HG03097 (cell line): Measurements from ENCODE around the gene TRIO.

Source experiments
- ATAC-seq: cut with Tn5 transposase; IDR thresholded peaks from one replicate; pipeline ENCODE4 v1.9.1; 2021; ENCODE audit not compliant: unreplicated experiment, low FRiP score

Gene TRIO

DNA sequence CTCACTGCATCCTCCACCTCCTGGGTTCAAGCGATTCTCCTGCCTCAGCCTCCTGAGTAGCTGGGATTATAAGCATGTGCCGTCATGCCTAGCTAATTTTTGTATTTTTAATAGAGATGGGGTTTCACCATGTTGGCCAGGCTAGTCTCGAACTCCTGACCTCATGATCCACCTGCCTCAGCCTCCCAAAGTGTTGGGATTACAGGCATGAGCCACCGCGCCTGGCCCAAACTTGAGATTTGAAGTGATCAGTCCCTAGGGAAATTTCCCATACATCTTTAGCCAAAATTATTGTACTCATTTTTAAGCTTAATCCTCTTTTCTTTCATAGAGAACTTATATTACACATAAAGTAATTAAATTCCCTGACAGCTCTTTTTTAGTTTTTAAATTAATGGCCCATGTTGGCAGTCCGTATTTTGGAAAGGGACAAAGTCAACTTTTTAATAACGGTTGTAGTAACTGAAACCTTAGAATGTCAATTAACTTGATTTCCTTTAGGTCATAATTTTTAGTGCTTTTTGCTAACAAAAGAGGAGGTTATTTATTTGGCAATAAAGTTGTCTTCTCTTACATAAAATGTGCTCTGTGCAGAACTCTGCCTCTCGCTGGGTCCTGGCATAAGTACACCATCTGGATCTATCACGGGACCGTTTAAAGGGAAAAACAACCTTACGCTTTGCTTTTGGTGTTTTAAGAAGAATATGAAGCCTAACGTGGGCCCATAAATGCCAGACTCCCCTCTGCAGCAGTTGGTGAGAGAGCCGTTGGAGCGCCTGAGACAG lies 296.1 kb downstream of the TRIO start:
- ATAC-seq = no peak

DNA sequence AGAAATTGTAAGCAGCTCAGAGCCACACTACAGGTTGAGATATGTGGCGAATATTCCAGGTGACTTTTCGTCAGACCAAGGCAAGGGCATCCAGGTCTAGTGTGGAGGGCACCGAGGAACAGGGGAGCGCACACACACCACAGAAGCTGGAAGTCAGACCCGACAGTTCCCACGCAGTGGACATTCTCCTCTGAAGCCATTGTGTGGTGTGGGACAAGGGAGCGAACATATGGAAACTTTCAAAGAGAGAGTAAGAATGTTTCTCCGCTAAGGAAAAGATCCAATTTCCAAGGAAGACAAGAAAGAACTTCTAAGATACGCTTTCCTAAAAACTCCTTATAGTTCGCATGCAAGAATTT lies 297.1 kb downstream of the TRIO start:
- no peak for ATAC-seq

DNA sequence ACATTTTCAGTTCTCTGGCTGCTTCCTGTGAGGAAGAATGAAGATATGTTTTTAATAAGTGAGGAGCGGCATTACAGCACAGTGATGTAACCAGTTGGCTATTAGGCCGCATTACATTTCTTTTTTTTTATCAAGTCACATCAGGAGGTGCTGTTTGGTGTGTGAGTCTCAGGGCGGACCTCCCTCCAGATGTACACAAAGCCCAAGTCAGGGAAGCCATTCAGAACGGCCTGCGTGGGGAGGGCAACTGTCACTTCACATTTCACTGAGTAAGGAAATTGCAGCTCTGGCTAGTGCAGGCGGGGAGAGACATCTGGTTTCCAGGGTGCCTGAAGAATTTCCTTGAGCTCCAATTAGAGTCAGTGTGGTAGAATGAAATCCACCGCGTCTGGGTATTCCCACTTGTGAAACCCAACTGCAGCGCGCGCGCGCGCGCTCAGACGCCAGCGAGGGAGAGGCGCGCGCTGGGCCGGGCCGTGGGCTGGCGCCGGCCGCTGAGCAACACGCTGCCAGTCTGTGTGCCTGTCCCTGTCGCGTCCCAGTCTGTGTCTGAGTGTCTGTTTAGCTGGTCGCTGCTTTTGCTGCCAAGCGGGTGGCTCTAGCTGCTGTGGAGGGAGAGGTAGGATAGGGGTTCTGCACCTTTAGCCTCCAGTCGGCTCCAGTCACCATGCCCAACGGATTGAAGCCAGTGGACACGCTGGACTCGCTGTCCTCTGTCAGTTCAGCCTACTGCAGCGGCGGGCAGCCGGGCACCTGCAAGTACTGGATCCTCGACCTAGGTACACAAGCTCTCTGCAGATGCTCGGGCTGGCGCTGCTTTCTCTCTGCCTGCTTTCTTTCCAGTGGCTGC lies 297.7 kb downstream of the TRIO start:
- ATAC-seq = no peak

DNA sequence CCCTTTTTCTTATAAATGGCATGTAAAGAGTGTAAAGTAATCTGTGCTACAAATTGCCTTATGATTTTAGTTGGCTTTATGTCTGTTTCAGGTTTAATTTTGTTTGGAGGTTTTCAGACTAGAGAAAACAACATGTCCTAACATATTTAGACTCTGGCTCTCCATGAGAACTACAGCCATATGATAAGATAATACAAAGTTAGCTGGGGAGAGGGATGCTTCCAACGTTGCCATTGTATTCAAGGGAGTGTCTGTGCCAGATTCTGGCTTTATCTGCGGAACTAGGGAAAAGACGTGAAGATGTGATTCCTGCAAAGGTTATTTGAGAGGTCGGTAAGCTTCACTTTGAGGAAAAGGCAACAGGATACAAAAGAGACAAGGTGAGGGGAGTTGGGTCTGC lies 298.5 kb downstream of the TRIO start:
- ATAC-seq = no peak

DNA sequence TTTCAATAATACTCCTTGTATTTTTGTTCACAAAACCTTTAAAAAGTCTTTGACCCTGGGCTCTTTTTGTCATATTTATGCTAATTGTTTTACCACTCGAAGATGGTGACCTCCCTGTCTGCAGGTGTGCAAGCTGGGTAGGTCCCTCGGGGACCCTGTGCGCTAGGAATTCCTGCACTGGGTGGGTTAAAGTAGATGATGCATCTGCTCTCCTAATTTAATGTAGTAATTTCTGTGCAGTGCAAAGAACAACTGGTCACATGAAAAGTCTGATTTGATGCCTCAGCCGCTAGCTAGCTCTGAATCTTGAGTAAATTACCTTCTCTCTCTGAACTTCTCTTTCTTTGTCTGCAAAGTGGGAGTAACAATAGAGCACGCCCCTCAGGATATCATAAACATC lies 299.4 kb downstream of the TRIO start:
- no peak for ATAC-seq

DNA sequence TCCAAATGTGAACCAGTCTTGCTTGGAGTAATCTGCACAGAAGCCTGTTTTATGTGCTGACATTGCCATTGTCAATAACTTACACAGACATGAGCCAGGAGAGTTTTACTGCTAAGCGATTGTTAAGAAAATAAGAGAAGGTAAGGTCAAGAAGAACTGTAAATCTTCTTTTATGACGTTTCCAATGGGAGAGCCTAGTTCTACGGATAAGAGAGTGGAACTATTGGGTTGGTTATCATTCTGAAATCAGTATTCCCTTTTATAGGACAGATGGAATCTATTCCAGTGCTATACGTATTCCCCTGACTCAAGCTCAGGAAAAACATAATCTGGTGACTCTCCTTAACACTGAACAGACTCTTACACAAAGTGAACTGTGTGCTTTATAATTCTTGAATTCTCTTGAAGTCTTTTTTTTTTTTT lies 300.5 kb downstream of the TRIO start:
- no peak for ATAC-seq

DNA sequence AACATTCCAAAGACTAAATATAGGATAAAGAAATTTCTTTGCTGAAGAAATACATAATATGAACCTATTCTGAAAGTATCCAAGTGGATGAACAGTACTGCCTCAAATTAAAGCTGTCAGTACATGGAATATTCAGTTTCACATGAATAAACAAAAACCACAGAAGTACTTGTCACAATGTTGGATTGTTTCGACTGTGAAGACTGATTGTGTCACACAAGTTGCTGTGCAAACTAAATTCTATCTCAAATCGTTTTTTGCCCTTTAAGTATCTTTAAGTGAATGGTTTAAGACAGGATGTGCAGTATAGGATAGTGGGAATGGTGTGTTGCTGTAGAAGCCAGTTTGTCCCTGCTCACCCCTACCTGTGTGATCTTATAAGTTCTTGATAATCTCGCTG lies 301.0 kb downstream of the TRIO start:
- ATAC-seq = no peak

DNA sequence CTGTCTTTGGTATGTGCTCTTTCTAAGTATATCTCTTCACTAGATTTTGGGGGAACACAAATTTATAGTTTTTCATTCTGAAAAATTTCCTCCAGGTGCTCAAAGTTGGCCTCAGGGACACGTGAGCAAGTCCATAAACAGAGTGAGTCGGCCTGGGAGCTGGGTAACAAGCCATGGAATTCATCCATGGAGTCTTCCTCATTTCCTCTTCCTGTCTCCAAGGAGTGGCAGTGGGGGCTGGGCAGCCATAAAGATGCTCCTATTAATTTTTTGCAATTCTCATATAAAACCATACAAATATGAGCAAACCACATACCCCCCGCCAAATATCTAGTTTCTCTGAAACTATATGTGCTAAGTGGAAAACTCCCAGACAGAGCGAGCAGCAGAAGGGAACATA lies 301.9 kb downstream of the TRIO start:
- no peak for ATAC-seq

DNA sequence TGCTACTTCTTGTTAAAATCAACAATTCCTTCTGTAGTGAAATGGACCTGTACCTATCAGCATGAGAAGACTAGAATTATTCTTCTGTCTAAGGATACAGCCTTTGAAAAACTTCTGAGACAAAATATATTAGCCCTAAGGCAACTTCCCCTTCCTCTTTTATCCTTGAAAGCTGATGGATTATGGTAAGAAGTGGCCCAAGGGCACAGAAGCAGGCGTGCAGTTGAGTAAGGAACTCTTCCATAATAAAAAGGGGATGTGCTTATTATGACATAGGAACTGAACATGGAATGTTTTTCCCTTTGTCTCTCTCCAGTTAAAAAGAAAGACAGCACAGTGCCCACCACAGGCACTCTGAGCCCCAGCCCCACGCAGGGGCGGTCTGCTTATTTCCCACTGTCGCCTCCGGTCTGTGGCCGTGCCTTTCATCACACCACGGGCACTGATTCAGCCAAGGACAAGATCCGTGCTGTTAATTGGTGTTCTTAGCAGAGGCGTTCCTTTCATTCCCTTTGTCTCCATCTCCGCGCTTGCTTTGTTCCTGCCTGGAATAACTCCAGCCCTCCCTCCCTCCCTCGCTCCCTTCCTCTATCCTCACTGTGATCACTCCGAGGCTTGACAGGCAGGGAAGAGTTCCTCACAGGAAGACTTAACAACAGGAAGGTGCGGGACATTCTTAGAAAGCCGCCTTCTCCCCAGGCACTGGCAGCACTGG lies 302.6 kb downstream of the TRIO start:
- no peak for ATAC-seq

DNA sequence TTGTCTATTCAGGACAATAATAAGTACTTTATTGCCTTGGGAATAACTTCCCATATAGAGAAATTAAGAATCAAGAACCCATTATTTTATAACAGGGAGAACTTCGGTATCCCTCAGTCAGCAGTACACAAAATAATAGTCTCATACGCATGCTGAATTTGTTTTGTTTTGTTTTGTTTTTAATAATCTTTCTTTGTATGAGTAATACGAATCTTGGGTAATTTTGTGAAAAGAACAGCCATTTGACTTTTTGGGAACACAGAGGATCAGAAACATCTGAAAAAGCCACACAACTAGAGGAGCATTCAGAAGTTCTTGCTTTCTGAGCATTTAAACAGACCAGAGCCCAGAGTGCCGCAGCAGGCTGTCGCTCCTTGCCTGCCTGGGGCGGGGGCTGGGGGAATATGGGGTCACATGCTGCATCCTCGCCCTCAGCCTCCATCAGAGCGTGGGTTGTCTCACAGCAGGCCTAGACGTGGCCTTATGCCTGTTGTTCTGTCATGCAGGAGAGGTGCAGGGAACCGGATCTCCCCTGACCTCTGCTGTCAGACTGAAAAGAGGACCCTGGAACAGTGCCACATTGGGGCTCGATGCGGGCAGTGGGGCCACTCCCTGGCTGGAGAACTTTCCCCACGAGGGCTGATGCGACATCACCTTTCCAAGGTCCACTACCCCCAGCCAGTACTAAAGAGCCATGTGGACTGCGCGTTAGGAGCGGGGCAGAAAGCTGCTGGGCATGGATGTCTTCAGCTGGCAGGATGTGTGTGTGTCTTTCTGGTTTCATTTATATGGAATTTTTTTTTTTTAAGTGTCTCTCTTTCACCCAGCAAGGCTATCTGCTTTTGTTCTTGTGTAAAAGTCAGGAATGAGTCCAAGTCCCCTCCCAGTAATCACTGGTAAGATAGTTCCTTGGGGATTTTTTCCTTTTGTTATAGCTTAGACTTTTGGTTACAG lies 305.1 kb downstream of the TRIO start:
- ATAC-seq = no peak

DNA sequence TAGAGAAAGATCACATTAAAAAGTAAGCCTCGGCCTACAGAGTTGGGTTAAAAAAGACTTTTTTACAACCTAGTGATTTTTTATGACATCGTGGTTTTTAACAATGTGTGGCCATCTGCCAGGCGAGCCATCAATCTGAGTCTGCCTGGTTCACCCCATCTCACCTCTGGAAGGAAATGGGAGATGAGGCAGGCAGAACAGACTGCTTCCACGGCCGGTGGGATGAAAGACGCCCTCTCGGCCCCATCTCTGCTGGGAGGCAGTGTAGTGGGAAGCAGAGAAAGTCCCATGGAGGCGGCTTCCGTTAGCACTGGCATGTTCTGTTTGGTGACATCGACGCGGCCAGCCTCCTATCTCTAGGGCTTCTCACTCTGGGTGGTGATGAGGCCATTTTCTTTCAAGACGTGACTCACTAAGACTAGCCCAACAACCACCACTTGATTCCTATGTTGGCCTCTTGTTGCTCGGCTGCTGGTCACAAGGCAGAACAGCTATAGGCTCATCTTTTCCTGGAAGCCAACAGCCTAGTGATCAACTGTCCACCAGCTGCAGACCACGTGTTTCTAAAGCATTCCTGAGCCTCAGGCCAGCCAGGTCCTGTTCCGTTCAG lies 306.0 kb downstream of the TRIO start:
- ATAC-seq = no peak

DNA sequence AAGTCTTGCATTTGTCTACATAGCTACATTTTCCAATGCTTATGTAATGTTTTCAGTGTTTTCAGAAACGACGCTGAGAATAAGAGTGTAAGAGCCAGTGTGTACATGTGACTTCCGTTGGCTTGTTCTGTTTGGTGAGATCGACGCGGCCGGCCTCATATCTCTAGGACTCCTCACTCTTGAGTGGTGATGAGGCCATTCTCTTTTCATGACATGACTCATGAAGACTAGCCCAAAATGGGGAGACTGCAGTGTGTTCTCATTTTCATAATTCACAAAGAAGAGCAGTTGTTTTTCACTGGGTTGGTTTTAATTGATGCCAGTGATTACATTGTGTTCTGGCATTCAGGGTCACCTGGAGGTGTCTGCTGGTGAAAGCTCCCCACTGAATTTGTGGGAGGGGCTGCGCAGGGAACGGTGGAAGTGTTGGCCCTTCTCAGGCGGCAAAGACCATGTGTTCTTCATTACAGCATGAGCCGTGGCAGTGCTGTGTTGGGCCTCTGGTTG lies 306.9 kb downstream of the TRIO start:
- no peak for ATAC-seq

DNA sequence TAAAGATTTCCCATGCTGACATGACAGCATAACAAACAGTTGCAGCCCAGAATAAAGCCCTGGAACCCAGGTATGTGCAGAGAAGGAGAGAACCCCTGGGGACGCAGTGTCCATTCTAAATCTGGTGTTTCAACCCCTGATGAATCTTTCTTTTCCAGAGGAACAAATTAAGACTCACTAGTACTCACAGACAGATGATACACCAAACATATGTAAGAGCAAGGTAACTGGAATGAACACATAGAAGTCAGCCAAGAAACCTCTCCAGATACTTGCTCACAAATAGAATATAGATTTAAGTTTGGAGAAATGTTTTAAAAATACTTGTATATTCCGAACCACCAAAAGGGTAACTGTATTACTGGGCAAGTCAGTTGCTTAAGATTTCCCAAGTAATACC lies 307.6 kb downstream of the TRIO start:
- no peak for ATAC-seq

DNA sequence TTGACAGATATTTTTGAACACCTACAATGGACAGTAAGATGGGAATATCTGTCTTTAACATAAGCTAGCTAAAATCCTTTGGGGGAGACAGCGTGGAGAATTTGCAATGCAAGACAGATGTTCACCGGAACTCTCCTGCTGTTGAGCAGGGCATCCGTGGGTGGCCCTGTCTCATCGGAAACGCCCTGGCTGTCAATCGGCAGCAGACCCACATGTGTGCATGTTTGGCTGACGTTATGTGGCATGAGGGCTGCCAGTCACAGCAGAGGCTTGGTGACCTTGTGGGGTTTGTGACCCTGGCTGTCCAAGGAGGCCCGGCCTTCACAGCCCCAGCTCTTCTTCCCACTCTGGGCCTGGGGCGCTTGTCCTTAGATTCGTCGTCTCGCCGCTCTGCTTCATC lies 308.7 kb downstream of the TRIO start:
- ATAC-seq = no peak

DNA sequence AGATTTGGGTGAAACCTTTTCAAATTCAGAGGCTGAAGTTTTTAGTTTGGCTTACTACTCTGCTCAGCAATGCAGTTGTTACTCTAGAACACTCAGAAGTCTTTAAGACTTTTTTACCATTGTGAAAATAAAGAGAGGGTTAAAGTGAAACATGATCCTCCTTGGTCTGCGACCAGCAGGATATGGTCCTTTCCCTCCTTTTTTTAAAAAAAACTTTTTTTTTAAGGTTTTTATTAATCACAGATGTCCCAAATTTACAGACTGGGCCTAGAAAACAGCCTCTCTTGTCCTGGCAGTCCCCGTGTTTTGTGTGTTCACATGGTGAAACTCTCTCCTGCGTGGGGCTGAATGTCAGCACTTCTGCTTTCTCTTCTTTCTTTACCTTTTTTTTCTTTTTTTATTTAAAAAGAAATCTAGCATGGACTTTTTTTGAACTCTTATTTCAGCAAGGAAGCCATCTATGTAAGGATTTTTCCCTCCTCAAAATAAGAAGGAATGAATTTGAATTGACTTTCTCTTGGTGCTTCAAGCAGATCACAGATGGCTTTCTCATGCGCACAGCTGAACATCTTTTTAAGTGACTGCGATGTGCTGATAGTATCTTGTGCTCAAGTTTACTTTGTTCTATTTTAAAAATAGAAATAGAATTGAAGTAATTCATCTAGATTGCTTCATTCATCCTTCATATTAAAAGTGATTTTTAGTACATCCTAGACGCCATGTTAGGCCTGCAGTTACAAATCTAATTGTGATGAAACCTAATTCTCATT lies 309.7 kb downstream of the TRIO start:
- no peak for ATAC-seq

DNA sequence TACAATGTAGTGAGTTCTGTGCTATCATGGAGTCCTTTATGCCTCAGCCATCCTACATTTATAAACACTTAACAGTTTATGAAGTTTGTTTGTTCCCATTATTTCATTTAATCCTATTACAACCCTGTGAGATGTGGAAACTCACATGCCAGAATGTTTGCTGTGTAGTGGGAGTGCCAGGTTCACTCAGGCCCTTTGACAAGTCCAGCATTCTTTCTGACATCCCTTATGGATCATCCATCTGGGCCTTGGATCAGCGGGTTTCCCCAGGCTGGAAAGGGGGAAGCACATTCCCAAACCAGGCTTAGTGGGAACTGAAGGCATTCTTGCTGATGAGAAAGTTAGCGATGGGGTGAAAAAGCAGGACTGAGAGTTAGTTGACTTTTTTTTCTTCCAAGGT lies 310.3 kb downstream of the TRIO start:
- no peak for ATAC-seq

DNA sequence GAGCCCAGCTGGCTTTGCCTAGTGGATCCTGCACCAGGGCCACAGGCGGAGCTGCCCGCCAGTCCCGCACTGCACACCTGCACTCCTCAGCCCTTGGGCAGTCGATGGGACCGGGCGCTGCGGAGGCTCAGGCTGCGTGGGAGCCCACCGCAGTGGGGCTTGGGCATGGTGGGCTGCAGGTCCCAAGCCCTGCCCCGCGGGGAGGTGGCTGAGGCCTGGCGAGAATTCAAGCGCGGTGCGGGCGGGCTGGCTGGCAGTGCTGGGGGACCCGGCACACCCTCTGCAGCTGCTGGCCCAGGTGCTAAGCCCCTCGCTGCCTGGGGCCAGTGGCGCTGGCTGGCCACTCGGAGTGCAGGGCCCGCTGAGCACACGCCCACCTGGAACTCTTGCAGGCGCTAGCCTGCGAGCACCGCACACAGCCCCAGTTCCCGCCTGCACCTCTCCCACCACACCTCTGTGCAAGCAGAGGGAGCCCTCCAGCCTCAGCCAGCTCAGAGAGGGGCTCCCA lies 312.7 kb downstream of the TRIO start:
- ATAC-seq = no peak

DNA sequence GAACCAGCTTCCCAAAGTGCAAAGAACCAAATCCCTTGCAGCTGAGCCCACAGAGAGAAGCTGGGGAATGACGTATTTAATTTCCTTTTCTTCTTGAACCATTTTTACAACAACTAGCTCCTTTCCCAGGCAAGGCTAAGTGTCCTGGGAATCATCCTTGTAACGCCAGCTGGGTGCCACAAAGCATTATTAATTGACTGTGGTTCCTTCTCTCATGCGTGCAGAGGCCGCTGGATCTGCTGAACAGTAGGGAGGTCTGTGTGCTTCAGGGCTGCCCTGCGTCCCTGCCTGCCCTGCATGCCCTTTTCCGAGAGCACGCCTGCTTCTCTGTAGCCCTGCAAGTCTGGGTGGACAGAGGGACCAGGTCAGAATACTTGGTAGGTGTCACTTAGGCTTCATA lies 314.3 kb downstream of the TRIO start:
- no peak for ATAC-seq

DNA sequence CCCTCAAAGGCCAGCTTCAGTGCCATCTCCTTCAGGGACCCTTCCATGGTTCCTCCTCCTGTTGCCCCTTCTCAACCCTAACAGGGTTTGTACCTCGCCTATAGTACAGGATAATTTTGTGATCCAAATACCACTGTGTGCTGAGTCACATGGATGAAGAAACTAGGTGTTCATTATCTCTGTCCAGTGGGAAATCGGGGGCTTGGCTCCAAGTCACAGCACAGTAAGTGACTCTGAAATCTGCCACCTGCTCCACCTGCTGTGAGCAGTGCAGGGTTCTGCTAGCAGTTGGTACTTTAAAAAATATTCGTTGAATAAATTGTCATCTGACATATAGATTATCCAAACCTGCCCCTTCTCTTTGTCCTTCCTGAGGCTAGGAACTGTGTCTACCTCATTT lies 315.3 kb downstream of the TRIO start:
- ATAC-seq = no peak
